Vagina (tissue), 2 donors: ENCODE measurements around the gene BID.

Source experiments
- POLR2A ChIP-seq, 2 donors: fragments of 450-650 bp; IDR thresholded peaks; one replicate each; pipeline ENCODE4 v1.6.1; 2017; ENCODE audit warnings: antibody characterized with exemption in 2 of 2, mild to moderate bottlenecking in 2 of 2, moderate library complexity in 2 of 2
- TF ChIP-seq, protein P1 (sequence below), 3 experiments: fragments of 450-650 bp in 2 of 3; fragments of 200-600 bp in 1 of 3; sonication (generic) in 1 of 3; IDR thresholded peaks; one replicate each; pipeline ENCODE4 v1.5.1; 2017 to 2019; ENCODE audit warnings: antibody characterized with exemption in 3 of 3, mild to moderate bottlenecking in 2 of 3, moderate library complexity in 2 of 3

GRCh38 chr22:17782158-17782557 lies 7.9 kb upstream of the BID start:
- TF ChIP-seq, protein P1, sequence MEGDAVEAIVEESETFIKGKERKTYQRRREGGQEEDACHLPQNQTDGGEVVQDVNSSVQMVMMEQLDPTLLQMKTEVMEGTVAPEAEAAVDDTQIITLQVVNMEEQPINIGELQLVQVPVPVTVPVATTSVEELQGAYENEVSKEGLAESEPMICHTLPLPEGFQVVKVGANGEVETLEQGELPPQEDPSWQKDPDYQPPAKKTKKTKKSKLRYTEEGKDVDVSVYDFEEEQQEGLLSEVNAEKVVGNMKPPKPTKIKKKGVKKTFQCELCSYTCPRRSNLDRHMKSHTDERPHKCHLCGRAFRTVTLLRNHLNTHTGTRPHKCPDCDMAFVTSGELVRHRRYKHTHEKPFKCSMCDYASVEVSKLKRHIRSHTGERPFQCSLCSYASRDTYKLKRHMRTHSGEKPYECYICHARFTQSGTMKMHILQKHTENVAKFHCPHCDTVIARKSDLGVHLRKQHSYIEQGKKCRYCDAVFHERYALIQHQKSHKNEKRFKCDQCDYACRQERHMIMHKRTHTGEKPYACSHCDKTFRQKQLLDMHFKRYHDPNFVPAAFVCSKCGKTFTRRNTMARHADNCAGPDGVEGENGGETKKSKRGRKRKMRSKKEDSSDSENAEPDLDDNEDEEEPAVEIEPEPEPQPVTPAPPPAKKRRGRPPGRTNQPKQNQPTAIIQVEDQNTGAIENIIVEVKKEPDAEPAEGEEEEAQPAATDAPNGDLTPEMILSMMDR (IDR thresholded peaks at IDR 0.05), result no peak
- TF ChIP-seq POLR2A (IDR thresholded peaks at IDR 0.05), result no peak
